ENCODE data around the gene IQCE.

GRCh38 chr7:2655870-2656614, 97.3 kb downstream of the IQCE start:
- TF ChIP-seq CTCF (IDR thresholded peaks at IDR 0.05; ENCODE audit: poor library complexity) = no peak
- no peak for TF ChIP-seq EZH2 (IDR thresholded peaks at IDR 0.05; ENCODE audit: borderline replicate concordance)
